Thoracic aorta (tissue), 2 donors: ENCODE measurements around the gene COL28A1. TPM values are rescaled to one million over a fixed set of nuclear protein-coding genes. Genes with fewer than 3 reads are reported as not detected.

Source experiments
- ATAC-seq: fragments of 150-250 bp; one replicate; pipeline ENCODE4 v1.8.0; 2017; ENCODE audit warnings: low read depth; ENCODE audit not compliant: insufficient number of reproducible peaks, low FRiP score
- DNase-seq: peaks from one replicate; pipeline ENCODE4 v3.0.0-alpha.2; 2020; ENCODE audit warnings: low spot score
- H3K27ac ChIP-seq, 2 donors: fragments of 200-600 bp; sonication (generic); 1 replicate in 1 of 2; 2 replicates in 1 of 2; pipeline ENCODE4 v1.5.1; 2016; ENCODE audit warnings: mild to moderate bottlenecking in 2 of 2, moderate library complexity in 2 of 2
- H3K27me3 ChIP-seq: fragments of 200-600 bp; sonication (generic); replicated peaks from 2 replicates; pipeline ENCODE4 v1.6.0; 2016; ENCODE audit warnings: mild to moderate bottlenecking; ENCODE audit not compliant: insufficient read depth
- H3K36me3 ChIP-seq: fragments of 200-600 bp; sonication (generic); one replicate; pipeline ENCODE4 v1.5.1; 2016
- H3K4me1 ChIP-seq, 2 donors: fragments of 200-600 bp; sonication (generic); 1 replicate in 1 of 2; 2 replicates in 1 of 2; pipeline versions ENCODE4 v1.5.1 to v1.6.0; 2016; ENCODE audit warnings: low read depth in 2 of 2, mild to moderate bottlenecking in 1 of 2; ENCODE audit not compliant: control insufficient read depth in 1 of 2
- H3K4me3 ChIP-seq: fragments of 200-600 bp; sonication (generic); 2 replicates; pipeline ENCODE4 v1.5.1; 2016; ENCODE audit warnings: mild to moderate bottlenecking
- H3K9me3 ChIP-seq: fragments of 200-600 bp; sonication (generic); 2 replicates; pipeline ENCODE4 v1.5.1; 2016
- CTCF ChIP-seq: fragments of 200-600 bp; sonication (generic); IDR thresholded peaks from one replicate; pipeline ENCODE4 v1.5.1; 2019; ENCODE audit warnings: antibody characterized with exemption
- total RNA-seq, 2 donors: library from RNA; depleted of rRNA; stranded (reverse); fragments of >200 nt; gene quantifications; one replicate each; pipeline versions ENCODE4 v1.1.0 to v1.2.3, GENCODE V29; 2016

Gene COL28A1
- total RNA-seq, 2 donors from 2014 or later: 2.4 to 3.0 TPM

- no peak for TF ChIP-seq CTCF
- DNase-seq (no peak), ATAC-seq (no peak)
- H3K4me3 ChIP-seq: peak overlapping the region; percentile 82
- H3K36me3 ChIP-seq: no peaks in the 10 kb centered on the region
- H3K27ac ChIP-seq: peak overlapping the region; percentile 83 to 87
- H3K4me1 ChIP-seq: peaks cover 11 to 36% of the 10 kb centered on the region in 2 donors
- H3K27me3 ChIP-seq: no peaks in the 10 kb centered on the region
- H3K9me3 ChIP-seq: no peaks in the 10 kb centered on the region
These were observed 30.3 kb upstream of the COL28A1 start for GRCh38 chr7:7565746-7566650.

- ATAC-seq (no peak), DNase-seq (no peak)
- TF ChIP-seq CTCF: no peak
- Histone ChIP-seq H3K9me3 (no peaks in the 10 kb centered on the region), H3K36me3 (no peaks in the 10 kb centered on the region), H3K27ac (no peak overlapping the region), H3K27me3 (no peaks in the 10 kb centered on the region), H3K4me1 (peaks cover 11 to 33% of the 10 kb centered on the region in 2 donors), H3K4me3 (no peak overlapping the region)
These were observed 29.5 kb upstream of the COL28A1 start for GRCh38 chr7:7565018-7565680.

- Histone ChIP-seq H3K36me3 (no peaks in the 10 kb centered on the region), H3K4me3 (no peak overlapping the region), H3K27ac (no peak overlapping the region), H3K27me3 (no peaks in the 10 kb centered on the region), H3K9me3 (no peaks in the 10 kb centered on the region), H3K4me1 (peaks cover 9 to 25% of the 10 kb centered on the region in 2 donors)
- ATAC-seq: no peak
- DNase-seq: no peak
- TF ChIP-seq CTCF: no peak
These were observed 28.7 kb upstream of the COL28A1 start for GRCh38 chr7:7564323-7564780.

- no peak overlapping the region for H3K27ac ChIP-seq
These were observed 28.1 kb upstream of the COL28A1 start for GRCh38 chr7:7563813-7564212.

More at GRCh38 chr7:7563813-7564212, 28.1 kb upstream of the COL28A1 start:
- no peak for TF ChIP-seq CTCF
- Histone ChIP-seq H3K36me3 (no peaks in the 10 kb centered on the region), H3K4me1 (peaks cover 9 to 20% of the 10 kb centered on the region in 2 donors), H3K4me3 (no peak overlapping the region), H3K27me3 (no peaks in the 10 kb centered on the region), H3K9me3 (no peaks in the 10 kb centered on the region)
- DNase-seq: no peak
- no peak for ATAC-seq
